Activated CD8-positive, alpha-beta T cell treated with anti-CD3 and anti-CD28 coated beads for 36 hours (primary cell): Measurements from ENCODE around the gene ZNRF4. TPM values are rescaled to one million over a fixed set of nuclear protein-coding genes. Genes with fewer than 3 reads are reported as not detected.

Source experiments
- ATAC-seq: fragments of 200-7000 bp; cut with Tn5 transposase; one replicate; pipeline ENCODE4 v1.10.0; 2021; ENCODE audit warnings: mild to moderate bottlenecking, moderate library complexity
- CTCF ChIA-PET: fragments of 350-600 bp; sonication (Branson Sonifier 250); formaldehyde crosslinking; loops from one replicate; lab custom pipeline; 2021; ENCODE audit warnings: antibody characterized with exemption; lab: Charles Lee
- POLR2A ChIA-PET: fragments of 350-600 bp; sonication (Branson Sonifier 250); formaldehyde crosslinking; loops from one replicate; lab custom pipeline; 2021; ENCODE audit warnings: antibody characterized with exemption; lab: Charles Lee
- DNase-seq: peaks from one replicate; pipeline ENCODE4 v3.0.0-alpha.2; 2020
- H3K27ac Mint-ChIP-seq: one replicate; pipeline ENCODE4 v1.8.0; 2021; ENCODE audit warnings: mild to moderate bottlenecking, mixed read lengths
- H3K27me3 Mint-ChIP-seq: one replicate; pipeline ENCODE4 v1.8.0; 2021; ENCODE audit warnings: mixed read lengths
- H3K36me3 Mint-ChIP-seq: one replicate; pipeline ENCODE4 v1.8.0; 2021; ENCODE audit warnings: low read depth, mixed read lengths
- H3K4me1 Mint-ChIP-seq: one replicate; pipeline ENCODE4 v1.8.0; 2021; ENCODE audit warnings: low read depth, mixed read lengths
- H3K4me3 Mint-ChIP-seq: one replicate; pipeline ENCODE4 v1.8.0; 2021; ENCODE audit warnings: mild to moderate bottlenecking, moderate library complexity, mixed read lengths
- H3K9me3 Mint-ChIP-seq: one replicate; pipeline ENCODE4 v1.8.0; 2021; ENCODE audit warnings: mixed read lengths
- CTCF ChIP-seq: fragments of 200-600 bp; IDR thresholded peaks from one replicate; pipeline ENCODE4 v1.8.0; 2022; ENCODE audit warnings: antibody characterized with exemption, mild to moderate bottlenecking
- intact Hi-C: fragments of 100-400 bp; cut with micrococcal nuclease; formaldehyde crosslinking; loops from one replicate; pipeline ENCODE4 v1.10.0; 2022
- total RNA-seq, 2 experiments: library from RNA; stranded (reverse); gene quantifications; one replicate each; pipeline ENCODE4 v1.2.3, GENCODE V29; 2021

ZNRF4 gene
- total RNA-seq, 2 experiments from 2014 or later = not detected

GRCh38 chr19:5466814-5467291, 11.6 kb downstream of the ZNRF4 start:
- no peaks in the 10 kb centered on the region for H3K9me3 Mint-ChIP-seq
- no peaks in the 10 kb centered on the region for H3K4me1 Mint-ChIP-seq
- CTCF ChIA-PET = no interaction called here
- POLR2A ChIA-PET = no interaction called here
- H3K27me3 Mint-ChIP-seq = peaks cover 8% of the 10 kb centered on the region
- intact Hi-C loops = no loop called here
- ATAC-seq (no peak), DNase-seq (no peak)
- H3K4me3 Mint-ChIP-seq = no peak overlapping the region
- TF ChIP-seq CTCF = no peak
- H3K36me3 Mint-ChIP-seq = no peaks in the 10 kb centered on the region
- no peak overlapping the region for H3K27ac Mint-ChIP-seq

GRCh38 chr19:5470264-5470671, 15.1 kb downstream of the ZNRF4 start:
- ChIA-PET CTCF (no interaction called here), POLR2A (interaction anchor here (0.6 kb wide), 1 partner anchor 321 kb away, joined by 3 read pairs; the partner anchor contains the start of gene DUS3L)
- DNase-seq (no peak), ATAC-seq (no peak)
- no peak overlapping the region for H3K4me3 Mint-ChIP-seq
- peaks cover 5% of the 10 kb centered on the region for H3K27me3 Mint-ChIP-seq
- no peak for TF ChIP-seq CTCF
- intact Hi-C loops = no loop called here
- H3K9me3 Mint-ChIP-seq = no peaks in the 10 kb centered on the region
- no peaks in the 10 kb centered on the region for H3K36me3 Mint-ChIP-seq
- no peak overlapping the region for H3K27ac Mint-ChIP-seq
- H3K4me1 Mint-ChIP-seq = no peaks in the 10 kb centered on the region

- Mint-ChIP-seq H3K9me3 (no peaks in the 10 kb centered on the region), H3K27ac (no peak overlapping the region), H3K4me1 (no peaks in the 10 kb centered on the region), H3K4me3 (no peak overlapping the region), H3K36me3 (no peaks in the 10 kb centered on the region), H3K27me3 (peaks cover 3% of the 10 kb centered on the region)
- CTCF ChIA-PET = no interaction called here
- ATAC-seq (no peak), DNase-seq (no peak)
- POLR2A ChIA-PET = no interaction called here
- intact Hi-C loops = no loop called here
- no peak for TF ChIP-seq CTCF
Observed at GRCh38 chr19:5472286-5472685, 17.1 kb downstream of the ZNRF4 start.

- Mint-ChIP-seq H3K36me3 (no peaks in the 10 kb centered on the region), H3K27me3 (peaks cover 7% of the 10 kb centered on the region), H3K4me1 (no peaks in the 10 kb centered on the region), H3K27ac (no peak overlapping the region), H3K4me3 (no peak overlapping the region), H3K9me3 (no peaks in the 10 kb centered on the region)
- ATAC-seq = no peak
- TF ChIP-seq CTCF = no peak
- DNase-seq = no peak
- intact Hi-C loops = no loop called here
- ChIA-PET POLR2A (no interaction called here), CTCF (no interaction called here)
Observed at GRCh38 chr19:5473646-5474045, 18.4 kb downstream of the ZNRF4 start.

- intact Hi-C loops = no loop called here
Observed at GRCh38 chr19:5477451-5478215, 22.4 kb downstream of the ZNRF4 start.

More at GRCh38 chr19:5477451-5478215, 22.4 kb downstream of the ZNRF4 start:
- TF ChIP-seq CTCF = no peak
- no peak overlapping the region for H3K4me3 Mint-ChIP-seq
- no peaks in the 10 kb centered on the region for H3K4me1 Mint-ChIP-seq
- H3K9me3 Mint-ChIP-seq = peaks cover 6% of the 10 kb centered on the region
- H3K27me3 Mint-ChIP-seq = peaks cover 28% of the 10 kb centered on the region
- no peak for ATAC-seq
- no peak overlapping the region for H3K27ac Mint-ChIP-seq
- ChIA-PET POLR2A (no interaction called here), CTCF (no interaction called here)
- no peak for DNase-seq
- H3K36me3 Mint-ChIP-seq = no peaks in the 10 kb centered on the region
